Ishikawa (cell line): Measurements from ENCODE around the gene LARP4B.

ENCODE experiments used
- CREB1 ChIP-seq: IDR thresholded peaks from 2 replicates; pipeline ENCODE4 v1.6.1; 2012; ENCODE audit warnings: low read depth
- EGR1 ChIP-seq: IDR thresholded peaks from 2 replicates; pipeline ENCODE4 v1.6.1; 2012
- EP300 ChIP-seq: IDR thresholded peaks from 2 replicates; pipeline ENCODE4 v1.6.1; 2012; ENCODE audit warnings: borderline replicate concordance
- FOXM1 ChIP-seq: IDR thresholded peaks from 2 replicates; pipeline ENCODE4 v1.6.1; 2012; ENCODE audit warnings: low read depth, borderline replicate concordance
- MAX ChIP-seq: IDR thresholded peaks from 2 replicates; pipeline ENCODE4 v1.6.1; 2012
- NFIC ChIP-seq: IDR thresholded peaks from 2 replicates; pipeline ENCODE4 v1.6.1; 2012
- USF1 ChIP-seq: IDR thresholded peaks from 2 replicates; pipeline ENCODE4 v1.6.1; 2012

- TF ChIP-seq CREB1 (no peak), EGR1 (no peak), USF1 (no peak), FOXM1 (no peak), MAX (no peak), EP300 (no peak), NFIC (no peak)
Measured at GRCh38 chr10:926075-926698, 5.3 kb downstream of the LARP4B start.
